GDM1 (cell line): ENCODE data around the gene CNIH3.
"Not testable (repeated sequence)": the region's sequence is repeated elsewhere in the genome, so short reads cannot be mapped to it uniquely, and the experiment has no call there.

Experiments used
- DNase-seq: peaks from one replicate; lab custom pipeline; 2025; lab: John Stamatoyannopoulos, UW

The CNIH3 gene

GRCh38 chr1:224643653-224644052, 27.5 kb downstream of the CNIH3 start:
- no peak for DNase-seq

GRCh38 chr1:224644553-224645154, 28.5 kb downstream of the CNIH3 start:
- peak; percentile 22 for DNase-seq

GRCh38 chr1:224647449-224647848, 31.3 kb downstream of the CNIH3 start:
- no peak for DNase-seq

- DNase-seq, result no peak
Measured at GRCh38 chr1:224650290-224650689, 34.2 kb downstream of the CNIH3 start.

- DNase-seq, result no peak
Measured at GRCh38 chr1:224651188-224651587, 35.1 kb downstream of the CNIH3 start.

GRCh38 chr1:224656392-224656791, 40.3 kb downstream of the CNIH3 start:
- DNase-seq, result no peak

GRCh38 chr1:224660074-224660473, 44.0 kb downstream of the CNIH3 start:
- DNase-seq, result no peak

- no peak for DNase-seq
Measured at GRCh38 chr1:224662870-224663269, 46.8 kb downstream of the CNIH3 start.

GRCh38 chr1:224665016-224665415, 48.9 kb downstream of the CNIH3 start:
- DNase-seq, result no peak

GRCh38 chr1:224666078-224666477, 50.0 kb downstream of the CNIH3 start:
- no peak for DNase-seq

- DNase-seq, result no peak
Measured at GRCh38 chr1:224666913-224667312, 50.8 kb downstream of the CNIH3 start.

GRCh38 chr1:224668984-224669383, 52.9 kb downstream of the CNIH3 start:
- no peak for DNase-seq

GRCh38 chr1:224669403-224669802, 53.3 kb downstream of the CNIH3 start:
- DNase-seq, result no peak

GRCh38 chr1:224670506-224670905, 54.4 kb downstream of the CNIH3 start:
- DNase-seq, result no peak

GRCh38 chr1:224671076-224671475, 55.0 kb downstream of the CNIH3 start:
- DNase-seq, result no peak

GRCh38 chr1:224673141-224673540, 57.0 kb downstream of the CNIH3 start:
- no peak for DNase-seq

GRCh38 chr1:224675590-224675989, 59.5 kb downstream of the CNIH3 start:
- no peak for DNase-seq

- no peak for DNase-seq
Measured at GRCh38 chr1:224676551-224676950, 60.4 kb downstream of the CNIH3 start.

GRCh38 chr1:224678168-224678567, 62.1 kb downstream of the CNIH3 start:
- no peak for DNase-seq

GRCh38 chr1:224679606-224680005, 63.5 kb downstream of the CNIH3 start:
- no peak for DNase-seq

- DNase-seq, result no peak
Measured at GRCh38 chr1:224681816-224682215, 65.7 kb downstream of the CNIH3 start.

- no peak for DNase-seq
Measured at GRCh38 chr1:224683936-224684335, 67.8 kb downstream of the CNIH3 start.

- DNase-seq, result no peak
Measured at GRCh38 chr1:224684979-224685425, 68.9 kb downstream of the CNIH3 start.

- DNase-seq, result not testable (repeated sequence)
Measured at GRCh38 chr1:224686140-224686539, 70.0 kb downstream of the CNIH3 start.
